SK-N-MC (cell line): Measurements from ENCODE around the gene FHIT.

Experiments
- EZH2 ChIP-seq: fragments of 200-600 bp; sonication (generic); IDR thresholded peaks from one replicate; pipeline ENCODE4 v1.6.1; 2017; ENCODE audit warnings: antibody characterized with exemption
- FOXP2 ChIP-seq: optimal IDR thresholded peaks from 2 replicates; pipeline ENCODE3; 2011; ENCODE audit warnings: mild to moderate bottlenecking, moderate library complexity; ENCODE audit not compliant: insufficient read depth; ENCODE audit errors: extremely low read length, control extremely low read depth
- POLR2AphosphoS5 ChIP-seq: IDR thresholded peaks from 2 replicates; pipeline ENCODE4 v1.6.1; 2012; ENCODE audit warnings: mild to moderate bottlenecking, low read depth, low read length, borderline replicate concordance

- TF ChIP-seq EZH2 (no peak), POLR2AphosphoS5 (no peak), FOXP2 (no peak)
Observed at GRCh38 chr3:61299343-61300005, 48.2 kb upstream of the FHIT start.
